Keratinocyte (primary cell): ENCODE measurements around the gene OTOA. TPM values are rescaled to one million over a fixed set of nuclear protein-coding genes. Genes with fewer than 3 reads are reported as not detected.

Source experiments
- DNase-seq: peaks from one replicate; pipeline ENCODE4 v3.0.0-alpha.2; 2011; ENCODE audit warnings: low read depth, missing footprints, low spot score
- FAIRE-seq: peaks from 2 replicates; lab custom pipeline; 2011; peaks lifted over from hg19 to GRCh38; lab: Jason Lieb, UNC
- H2AFZ ChIP-seq: 2 replicates; pipeline ENCODE4 v1.6.0; 2012; ENCODE audit warnings: low read length, control low read depth, inconsistent platforms; ENCODE audit not compliant: control insufficient read depth
- H3K27ac ChIP-seq: 2 replicates; pipeline ENCODE4 v1.5.1; 2011; ENCODE audit warnings: low read length; ENCODE audit not compliant: control insufficient read depth, insufficient read depth
- H3K27me3 ChIP-seq: 3 replicates; pipeline ENCODE4 v1.6.0; 2011; ENCODE audit warnings: low read length; ENCODE audit not compliant: control insufficient read depth, insufficient read depth; ENCODE audit errors: extremely low read depth
- H3K36me3 ChIP-seq, 2 experiments: 2 replicates in 1 of 2; 3 replicates in 1 of 2; pipeline ENCODE4 v1.5.1; 2011; ENCODE audit warnings: low read length in 2 of 2, mild to moderate bottlenecking in 1 of 2; ENCODE audit not compliant: control insufficient read depth in 2 of 2, insufficient read depth in 2 of 2; ENCODE audit errors: extremely low read depth in 1 of 2
- H3K4me1 ChIP-seq: 3 replicates; pipeline ENCODE4 v1.5.1; 2011; ENCODE audit warnings: low read length; ENCODE audit not compliant: control insufficient read depth, insufficient read depth; ENCODE audit errors: extremely low read depth
- H3K4me2 ChIP-seq: 3 replicates; pipeline ENCODE4 v1.6.0; 2011; ENCODE audit warnings: low read depth, low read length; ENCODE audit not compliant: control insufficient read depth, insufficient read depth; ENCODE audit errors: extremely low read depth
- H3K4me3 ChIP-seq, 3 experiments: fragments of 200-600 bp in 1 of 3; sonication (generic) in 1 of 3; 2 replicates in 2 of 3; 3 replicates in 1 of 3; pipeline ENCODE4 v1.5.1; 2011 to 2016; ENCODE audit warnings: low read length in 3 of 3, mild to moderate bottlenecking in 3 of 3, control low read depth in 2 of 3, inconsistent platforms in 1 of 3, low read depth in 1 of 3, mixed read lengths in 1 of 3, mixed run types in 1 of 3, moderate library complexity in 1 of 3; ENCODE audit not compliant: control insufficient read depth in 2 of 3, insufficient read depth in 2 of 3; ENCODE audit errors: extremely low read depth in 1 of 3
- H3K79me2 ChIP-seq: 2 replicates; pipeline ENCODE4 v1.6.0; 2012; ENCODE audit warnings: low read length; ENCODE audit not compliant: control insufficient read depth, insufficient read depth
- H3K9ac ChIP-seq: 3 replicates; pipeline ENCODE4 v1.6.0; 2011; ENCODE audit warnings: low read length; ENCODE audit not compliant: control insufficient read depth, insufficient read depth; ENCODE audit errors: extremely low read depth
- H3K9me1 ChIP-seq: 3 replicates; pipeline ENCODE4 v1.6.0; 2011; ENCODE audit warnings: low read length; ENCODE audit not compliant: control insufficient read depth, insufficient read depth; ENCODE audit errors: extremely low read depth
- H3K9me3 ChIP-seq: 2 replicates; pipeline ENCODE4 v1.5.1; 2012; ENCODE audit warnings: low read depth, low read length; ENCODE audit not compliant: control insufficient read depth
- H4K20me1 ChIP-seq: 3 replicates; pipeline ENCODE4 v1.6.0; 2011; ENCODE audit warnings: low read length; ENCODE audit not compliant: control insufficient read depth, insufficient read depth; ENCODE audit errors: extremely low read depth
- CTCF ChIP-seq, 3 experiments: IDR thresholded peaks in 1 of 3; conservative IDR thresholded peaks in 1 of 3; optimal IDR thresholded peaks in 1 of 3; 2 replicates in 2 of 3; 3 replicates in 1 of 3; pipeline versions ENCODE3 to v1.5.1; 2011; ENCODE audit warnings: low read length in 3 of 3, mild to moderate bottlenecking in 3 of 3, moderate library complexity in 2 of 3, control low read depth in 1 of 3, inconsistent platforms in 1 of 3; ENCODE audit not compliant: insufficient read depth in 2 of 3; ENCODE audit errors: extremely low read depth in 1 of 3
- EZH2 ChIP-seq: IDR thresholded peaks from one replicate; pipeline ENCODE4 v1.6.1; 2012; ENCODE audit warnings: inconsistent platforms, mild to moderate bottlenecking, low read length, moderate library complexity
- dilution Hi-C: fragments of 300-500 bp; cut with MboI; formaldehyde crosslinking; loops from one replicate; pipeline ENCODE4 v1.7.0; 2020; ENCODE audit warnings: low sequenced_read_pairs; ENCODE audit not compliant: extremely low pct_ligation_motif_present
- polyA plus RNA-seq, 5 experiments: library from polyadenylated mRNA; depleted of rRNA in 3 of 5; stranded (reverse) in 3 of 5; stranded (forward) in 1 of 5; unstranded in 1 of 5; fragments of >200 nt; gene quantifications; 1 replicate in 1 of 5; 2 replicates in 3 of 5; 3 replicates in 1 of 5; pipeline versions ENCODE4 v1.2.1 to v1.2.3, GENCODE V29; 2011 to 2012; ENCODE audit warnings: missing spikeins in 2 of 5, low read depth in 1 of 5, low replicate concordance in 1 of 5

OTOA gene
- polyA plus RNA-seq, 1 donor (not counting 4 experiments of a cell fraction or from before 2014, with no cell fraction given): not detected

- no peak overlapping the region for H2AFZ ChIP-seq
- no peaks in the 10 kb centered on the region for H3K27me3 ChIP-seq
- no peak overlapping the region for H3K4me3 ChIP-seq
- no peak overlapping the region for H3K4me2 ChIP-seq
- TF ChIP-seq EZH2 (no peak), CTCF (optimal IDR thresholded peaks at IDR 0.05 in 1 of 3, IDR thresholded peaks at IDR 0.05 in 1 of 3, conservative IDR thresholded peaks at IDR 0.05 in 1 of 3; ENCODE audit: extremely low read depth in 1 of 3, insufficient read depth in 2 of 3, low read length in 3 of 3) (no peak)
- no peaks in the 10 kb centered on the region for H4K20me1 ChIP-seq
- H3K79me2 ChIP-seq: peaks cover 34% of the 10 kb centered on the region
- no peaks in the 10 kb centered on the region for H3K9me3 ChIP-seq
- no peak overlapping the region for H3K9ac ChIP-seq
- dilution Hi-C loops: no loop called here
- no peaks in the 10 kb centered on the region for H3K4me1 ChIP-seq
- DNase-seq (no peak), FAIRE-seq (no peak)
- H3K9me1 ChIP-seq: no peaks in the 10 kb centered on the region
- H3K27ac ChIP-seq: no peak overlapping the region
- peaks cover 0 to 3% of the 10 kb centered on the region in 2 experiments for H3K36me3 ChIP-seq
Measured at GRCh38 chr16:21617607-21618006, 46.2 kb upstream of the OTOA start.

GRCh38 chr16:21618281-21618680, 45.5 kb upstream of the OTOA start:
- dilution Hi-C loops: no loop called here
- Histone ChIP-seq H3K36me3 (peaks cover 2 to 3% of the 10 kb centered on the region in 2 experiments), H3K4me3 (no peak overlapping the region), H3K9ac (no peak overlapping the region), H3K27me3 (no peaks in the 10 kb centered on the region), H3K79me2 (peaks cover 28% of the 10 kb centered on the region), H3K9me1 (no peaks in the 10 kb centered on the region), H3K4me1 (no peaks in the 10 kb centered on the region), H4K20me1 (no peaks in the 10 kb centered on the region), H3K4me2 (no peak overlapping the region), H3K27ac (no peak overlapping the region), H2AFZ (no peak overlapping the region), H3K9me3 (no peaks in the 10 kb centered on the region)
- TF ChIP-seq EZH2 (no peak), CTCF (optimal IDR thresholded peaks at IDR 0.05 in 1 of 3, IDR thresholded peaks at IDR 0.05 in 1 of 3, conservative IDR thresholded peaks at IDR 0.05 in 1 of 3; ENCODE audit: extremely low read depth in 1 of 3, insufficient read depth in 2 of 3, low read length in 3 of 3) (no peak)
- DNase-seq: no peak
- no peak for FAIRE-seq
